Smooth muscle cell (in vitro differentiated cells): ENCODE measurements around the gene SHROOM3. TPM values are rescaled to one million over a fixed set of nuclear protein-coding genes. Genes with fewer than 3 reads are reported as not detected.
A peak's percentile ranks its signal among the peaks of the same experiment; 100 is the strongest.

Source experiments
- DNase-seq: peaks from one replicate; lab custom pipeline; 2025; ENCODE audit not compliant: unreplicated experiment; lab: John Stamatoyannopoulos, UW
- H2AFZ ChIP-seq: fragments of 200-600 bp; sonication (generic); 2 replicates; pipeline ENCODE4 v1.6.0; 2016; ENCODE audit warnings: antibody characterized with exemption, low read depth, mild to moderate bottlenecking
- H3F3A ChIP-seq: fragments of 200-600 bp; sonication (generic); 2 replicates; pipeline ENCODE4 v1.6.0; 2017; ENCODE audit warnings: antibody characterized with exemption, low read depth
- H3K27ac ChIP-seq: fragments of 200-600 bp; sonication (generic); 2 replicates; pipeline ENCODE4 v1.5.1; 2016; ENCODE audit warnings: low read depth, mild to moderate bottlenecking
- H3K27me3 ChIP-seq: fragments of 200-600 bp; sonication (generic); 2 replicates; pipeline ENCODE4 v1.6.1; 2016; ENCODE audit warnings: low read depth, mild to moderate bottlenecking
- H3K36me3 ChIP-seq: fragments of 200-600 bp; sonication (generic); 2 replicates; pipeline ENCODE4 v1.5.1; 2016; ENCODE audit warnings: low read depth
- H3K4me1 ChIP-seq: fragments of 200-600 bp; sonication (generic); 2 replicates; pipeline ENCODE4 v1.5.1; 2016; ENCODE audit warnings: low read depth
- H3K4me2 ChIP-seq: fragments of 200-600 bp; sonication (generic); 2 replicates; pipeline ENCODE4 v1.6.0; 2016; ENCODE audit warnings: mild to moderate bottlenecking
- H3K4me3 ChIP-seq: fragments of 200-600 bp; sonication (generic); 2 replicates; pipeline ENCODE4 v1.5.1; 2016; ENCODE audit warnings: mild to moderate bottlenecking
- H3K79me2 ChIP-seq: fragments of 200-600 bp; sonication (generic); 2 replicates; pipeline ENCODE4 v1.6.0; 2016; ENCODE audit warnings: low read depth, mild to moderate bottlenecking
- H3K9ac ChIP-seq: fragments of 200-600 bp; sonication (generic); 2 replicates; pipeline ENCODE4 v1.6.0; 2016; ENCODE audit warnings: low read depth
- H3K9me3 ChIP-seq: fragments of 200-600 bp; sonication (generic); replicated peaks from 2 replicates; pipeline ENCODE4 v1.5.1; 2016; ENCODE audit warnings: low read depth
- H4K20me1 ChIP-seq: fragments of 200-600 bp; sonication (generic); 2 replicates; pipeline ENCODE4 v1.6.0; 2016; ENCODE audit warnings: low read depth
- WGBS: methylation state at CpG from one replicate; pipeline ENCODE4 v1.1.7; 2016; ENCODE audit warnings: low lambda C conversion rate; 5-methylcytosine and 5-hydroxymethylcytosine counted together
- polyA plus RNA-seq: library from polyadenylated mRNA; unstranded; fragments of >200 nt; fragmentation: Nextera tagmentation; extraction: Ambion mirVana; gene quantifications from 2 replicates; pipeline ENCODE4 v1.2.1, GENCODE V29; 2016
- total RNA-seq: library from RNA; depleted of rRNA; stranded (reverse); fragments of >200 nt; gene quantifications from 2 replicates; pipeline ENCODE4 v1.2.3, GENCODE V29; 2014
- TF ChIP-seq, protein P1 (sequence below): fragments of 200-600 bp; sonication (generic); IDR thresholded peaks from 2 replicates; pipeline ENCODE4 v1.5.1; 2017; ENCODE audit warnings: borderline replicate concordance, mild to moderate bottlenecking, antibody characterized with exemption; ENCODE audit not compliant: insufficient read depth, poor library complexity, severe bottlenecking

The SHROOM3 gene
- total and polyA plus RNA-seq, 2 experiments from 2014 or later: 10.0 to 31.9 TPM

DNA sequence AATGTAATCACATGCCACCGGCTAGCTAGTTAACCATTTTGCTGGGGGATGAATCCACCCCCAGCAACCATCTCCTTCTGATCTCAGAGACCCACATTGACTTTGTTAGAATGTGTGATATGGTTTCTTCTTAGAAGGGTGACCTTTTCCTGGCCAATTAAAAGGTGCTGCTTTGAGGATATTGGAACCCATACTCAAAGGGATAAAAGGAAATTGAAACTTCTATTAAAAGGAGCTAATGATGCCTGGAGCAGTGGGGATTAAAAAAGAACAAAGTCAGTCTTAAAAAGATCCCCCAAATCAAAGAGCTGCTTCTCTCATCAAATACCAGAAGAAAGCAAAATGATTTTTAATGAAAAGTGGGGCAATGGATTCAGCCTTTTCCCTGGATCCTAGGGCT is 214.1 kb downstream of the SHROOM3 start:
- Histone ChIP-seq H3K79me2 (no peaks in the 10 kb centered on the region), H3K9me3 (no peaks in the 10 kb centered on the region), H3K36me3 (no peaks in the 10 kb centered on the region), H3K27ac (no peak overlapping the region), H4K20me1 (no peaks in the 10 kb centered on the region), H3K9ac (no peak overlapping the region), H3K27me3 (no peaks in the 10 kb centered on the region), H3K4me1 (no peaks in the 10 kb centered on the region), H3K4me2 (no peak overlapping the region), H3F3A (no peaks in the 10 kb centered on the region), H3K4me3 (no peak overlapping the region), H2AFZ (no peak overlapping the region)
- no peak for DNase-seq
- 86% methylated on average over 1 of the region's 1 CpG for WGBS
- TF ChIP-seq, protein P1, sequence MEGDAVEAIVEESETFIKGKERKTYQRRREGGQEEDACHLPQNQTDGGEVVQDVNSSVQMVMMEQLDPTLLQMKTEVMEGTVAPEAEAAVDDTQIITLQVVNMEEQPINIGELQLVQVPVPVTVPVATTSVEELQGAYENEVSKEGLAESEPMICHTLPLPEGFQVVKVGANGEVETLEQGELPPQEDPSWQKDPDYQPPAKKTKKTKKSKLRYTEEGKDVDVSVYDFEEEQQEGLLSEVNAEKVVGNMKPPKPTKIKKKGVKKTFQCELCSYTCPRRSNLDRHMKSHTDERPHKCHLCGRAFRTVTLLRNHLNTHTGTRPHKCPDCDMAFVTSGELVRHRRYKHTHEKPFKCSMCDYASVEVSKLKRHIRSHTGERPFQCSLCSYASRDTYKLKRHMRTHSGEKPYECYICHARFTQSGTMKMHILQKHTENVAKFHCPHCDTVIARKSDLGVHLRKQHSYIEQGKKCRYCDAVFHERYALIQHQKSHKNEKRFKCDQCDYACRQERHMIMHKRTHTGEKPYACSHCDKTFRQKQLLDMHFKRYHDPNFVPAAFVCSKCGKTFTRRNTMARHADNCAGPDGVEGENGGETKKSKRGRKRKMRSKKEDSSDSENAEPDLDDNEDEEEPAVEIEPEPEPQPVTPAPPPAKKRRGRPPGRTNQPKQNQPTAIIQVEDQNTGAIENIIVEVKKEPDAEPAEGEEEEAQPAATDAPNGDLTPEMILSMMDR: no peak

DNA sequence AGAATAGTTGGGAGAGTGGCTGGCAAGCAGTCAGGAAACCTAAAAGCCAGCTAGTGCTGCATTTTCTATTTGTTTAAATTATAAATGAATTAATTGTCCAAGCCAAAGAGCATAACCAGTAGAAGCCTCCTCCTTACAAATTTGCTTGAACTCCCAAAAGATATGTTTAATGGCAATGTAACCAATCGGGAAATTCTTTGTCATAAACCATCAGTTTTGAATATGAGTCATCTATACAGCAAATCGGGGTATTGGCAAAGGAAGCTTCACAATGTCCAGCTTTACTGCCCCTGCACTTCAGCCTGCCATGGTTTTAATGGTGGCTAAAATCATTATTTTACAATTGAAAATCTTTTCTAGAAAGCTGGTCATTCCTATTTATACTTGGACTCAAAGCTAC is 216.6 kb downstream of the SHROOM3 start:
- Histone ChIP-seq H3K9me3 (no peaks in the 10 kb centered on the region), H3K4me1 (peaks cover 15% of the 10 kb centered on the region), H2AFZ (no peak overlapping the region), H3K36me3 (no peaks in the 10 kb centered on the region), H3K79me2 (no peaks in the 10 kb centered on the region), H3K27me3 (no peaks in the 10 kb centered on the region), H3K4me3 (no peak overlapping the region), H3K4me2 (no peak overlapping the region), H3F3A (no peaks in the 10 kb centered on the region), H3K27ac (no peak overlapping the region), H4K20me1 (no peaks in the 10 kb centered on the region), H3K9ac (no peak overlapping the region)
- TF ChIP-seq, protein P1: no peak
- 84% methylated on average over 2 of the region's 2 CpGs for WGBS
- DNase-seq: no peak

DNA sequence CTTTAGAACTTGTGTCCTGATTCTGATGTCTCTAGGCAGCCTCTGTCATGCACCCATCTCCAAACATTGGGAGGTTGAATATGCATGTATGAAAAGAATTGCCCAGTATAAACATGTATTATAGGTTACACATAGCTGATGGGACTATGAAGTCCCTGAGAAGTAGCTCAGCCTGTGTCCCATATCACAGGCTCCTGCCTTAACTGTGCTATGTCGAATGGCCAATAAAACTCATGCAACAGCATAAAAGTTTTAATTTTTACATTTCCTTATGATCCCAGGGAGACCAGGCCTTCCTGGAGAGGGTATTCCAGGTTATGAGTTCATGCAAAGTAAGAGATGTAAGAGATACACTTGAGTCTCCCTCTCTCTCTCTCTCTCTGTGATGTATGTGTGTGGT is 217.4 kb downstream of the SHROOM3 start:
- no peaks in the 10 kb centered on the region for H3K9me3 ChIP-seq
- no peak overlapping the region for H3K4me3 ChIP-seq
- WGBS: 88% methylated on average over 1 of the region's 1 CpG
- no peaks in the 10 kb centered on the region for H4K20me1 ChIP-seq
- no peaks in the 10 kb centered on the region for H3F3A ChIP-seq
- H3K4me2 ChIP-seq: no peak overlapping the region
- TF ChIP-seq, protein P1: no peak
- no peak overlapping the region for H2AFZ ChIP-seq
- DNase-seq: no peak
- H3K79me2 ChIP-seq: no peaks in the 10 kb centered on the region
- H3K27me3 ChIP-seq: no peaks in the 10 kb centered on the region
- H3K4me1 ChIP-seq: peaks cover 15% of the 10 kb centered on the region
- no peak overlapping the region for H3K27ac ChIP-seq
- no peaks in the 10 kb centered on the region for H3K36me3 ChIP-seq
- H3K9ac ChIP-seq: no peak overlapping the region

DNA sequence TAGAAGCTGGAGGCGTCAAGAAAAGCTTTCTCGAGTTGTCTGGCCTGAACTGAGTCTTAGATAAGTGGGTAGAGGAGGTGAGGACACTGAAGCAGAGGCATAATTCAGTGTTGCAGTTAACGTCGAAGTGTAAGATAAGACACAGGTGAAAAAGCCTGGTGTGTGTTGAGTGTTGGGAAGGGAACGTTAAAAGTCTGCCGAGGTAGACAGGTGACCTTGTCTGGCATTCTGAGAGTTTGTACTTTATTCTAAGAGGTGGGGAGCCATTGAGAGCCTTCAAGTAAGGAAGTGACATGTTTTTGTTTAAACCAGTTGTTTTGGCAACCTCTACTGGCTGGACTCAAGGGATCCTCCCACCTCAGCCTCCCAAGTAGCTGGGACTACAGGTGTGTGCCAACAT is 219.1 kb downstream of the SHROOM3 start:
- Histone ChIP-seq H3K4me1 (peaks cover 15% of the 10 kb centered on the region), H3K4me2 (peak overlapping the region; percentile 56), H3K9me3 (no peaks in the 10 kb centered on the region), H3K79me2 (no peaks in the 10 kb centered on the region), H2AFZ (no peak overlapping the region), H3K27ac (no peak overlapping the region), H3K9ac (no peak overlapping the region), H4K20me1 (no peaks in the 10 kb centered on the region), H3K36me3 (no peaks in the 10 kb centered on the region), H3F3A (no peaks in the 10 kb centered on the region), H3K27me3 (no peaks in the 10 kb centered on the region), H3K4me3 (no peak overlapping the region)
- TF ChIP-seq, protein P1: no peak
- no peak for DNase-seq
- WGBS: 86% methylated on average over 6 of the region's 6 CpGs
